EH (cell line): Measurements from ENCODE around the gene SLCO4C1.
"Not testable (repeated sequence)": the region's sequence is repeated elsewhere in the genome, so short reads cannot be mapped to it uniquely, and the experiment has no call there.

Experiments
- DNase-seq: peaks from one replicate; pipeline ENCODE4 v3.0.0-alpha.2; 2015; ENCODE audit warnings: low read depth

SLCO4C1 gene

GRCh38 chr5:102296178-102296817, at the start of gene SLCO4C1:
SLCO4C1 (minus strand) TSS chr5:102296284; CDS start chr5:102296262, 22 bp downstream.
- peak; percentile 3 for DNase-seq

GRCh38 chr5:102341681-102342288, 45.7 kb upstream of the SLCO4C1 start:
- no peak for DNase-seq

GRCh38 chr5:102324714-102325113, 28.6 kb upstream of the SLCO4C1 start:
- DNase-seq = no peak

GRCh38 chr5:102318801-102319200, 22.7 kb upstream of the SLCO4C1 start:
- DNase-seq = not testable (repeated sequence)

GRCh38 chr5:102314328-102314727, 18.2 kb upstream of the SLCO4C1 start:
- no peak for DNase-seq

- DNase-seq = no peak
Observed at GRCh38 chr5:102313912-102314311, 17.8 kb upstream of the SLCO4C1 start.

GRCh38 chr5:102312586-102313370, 16.7 kb upstream of the SLCO4C1 start:
- DNase-seq = peak; percentile 0

GRCh38 chr5:102309586-102309985, 13.5 kb upstream of the SLCO4C1 start:
- DNase-seq = no peak

- DNase-seq = no peak
Observed at GRCh38 chr5:102307232-102307631, 11.1 kb upstream of the SLCO4C1 start.

GRCh38 chr5:102306121-102306520, 10.0 kb upstream of the SLCO4C1 start:
- DNase-seq = no peak

GRCh38 chr5:102295534-102296177, 428 bp downstream of the SLCO4C1 start:
- DNase-seq = no peak

- no peak for DNase-seq
Observed at GRCh38 chr5:102294886-102295395, 1.1 kb downstream of the SLCO4C1 start.

GRCh38 chr5:102290004-102290403, 6.1 kb downstream of the SLCO4C1 start:
- no peak for DNase-seq

GRCh38 chr5:102289251-102289899, 6.7 kb downstream of the SLCO4C1 start:
- no peak for DNase-seq

- no peak for DNase-seq
Observed at GRCh38 chr5:102288630-102289029, 7.5 kb downstream of the SLCO4C1 start.

GRCh38 chr5:102286476-102286875, 9.6 kb downstream of the SLCO4C1 start:
- no peak for DNase-seq

- no peak for DNase-seq
Observed at GRCh38 chr5:102283102-102283797, 12.8 kb downstream of the SLCO4C1 start.

- no peak for DNase-seq
Observed at GRCh38 chr5:102279711-102280110, 16.4 kb downstream of the SLCO4C1 start.

GRCh38 chr5:102278231-102278630, 17.9 kb downstream of the SLCO4C1 start:
- DNase-seq = no peak

GRCh38 chr5:102277144-102277543, 18.9 kb downstream of the SLCO4C1 start:
- no peak for DNase-seq

GRCh38 chr5:102271759-102272158, 24.3 kb downstream of the SLCO4C1 start:
- no peak for DNase-seq
